Upper lobe of left lung (tissue), 6 donors: Measurements from ENCODE around the gene PARD3B. TPM values are rescaled to one million over a fixed set of nuclear protein-coding genes. Genes with fewer than 3 reads are reported as not detected.

Experiments used
- ATAC-seq, 2 donors: fragments of 200-7000 bp; cut with Tn5 transposase; one replicate each; pipeline ENCODE4 v1.9.1; 2022; ENCODE audit warnings: mild to moderate bottlenecking in 2 of 2, moderate library complexity in 2 of 2; ENCODE audit not compliant: low FRiP score in 2 of 2
- DNase-seq, 2 donors: peaks; one replicate each; pipeline ENCODE4 v3.0.0-alpha.2; 2019 to 2020
- H3K27ac ChIP-seq, 4 donors: fragments of 200-600 bp; sonication (generic); one replicate each; pipeline ENCODE4 v1.5.1; 2016 to 2019
- H3K27me3 ChIP-seq, 4 donors: fragments of 200-600 bp; sonication (generic); one replicate each; pipeline ENCODE4 v1.5.1; 2017 to 2019
- H3K36me3 ChIP-seq, 4 donors: fragments of 200-600 bp; sonication (generic); one replicate each; pipeline ENCODE4 v1.5.1; 2016 to 2019
- H3K4me1 ChIP-seq, 4 donors: fragments of 200-600 bp; sonication (generic); one replicate each; pipeline ENCODE4 v1.5.1; 2018 to 2019
- H3K4me3 ChIP-seq, 4 donors: fragments of 200-600 bp; sonication (generic); one replicate each; pipeline ENCODE4 v1.5.1; 2017 to 2019; ENCODE audit warnings: mild to moderate bottlenecking in 2 of 4, moderate library complexity in 1 of 4
- H3K9me3 ChIP-seq, 4 donors: fragments of 200-600 bp; sonication (generic); one replicate each; pipeline ENCODE4 v1.5.1; 2018 to 2019
- EP300 ChIP-seq, 4 donors: sonication (generic); formaldehyde crosslinking; IDR thresholded peaks; one replicate each; pipeline ENCODE4 v1.5.1; 2017; ENCODE audit warnings: antibody characterized with exemption in 4 of 4, control low read depth in 2 of 4
- POLR2A ChIP-seq, 4 donors: fragments of 450-650 bp; IDR thresholded peaks; one replicate each; pipeline ENCODE4 v1.5.1; 2016 to 2017; ENCODE audit warnings: antibody characterized with exemption in 4 of 4, mild to moderate bottlenecking in 2 of 4
- POLR2AphosphoS5 ChIP-seq, 2 donors: sonication (generic); formaldehyde crosslinking; IDR thresholded peaks; one replicate each; pipeline ENCODE4 v1.5.1; 2017; ENCODE audit warnings: antibody characterized with exemption in 2 of 2
- WGBS, 2 donors: methylation state at CpG; one replicate each; pipeline ENCODE4 v1.1.5; 2017 to 2018; 5-methylcytosine and 5-hydroxymethylcytosine counted together
- total RNA-seq, 6 donors: library from RNA; depleted of rRNA in 4 of 6; stranded (reverse); fragments of >200 nt in 4 of 6; gene quantifications; one replicate each; pipeline versions ENCODE4 v1.1.0 to v1.2.1, GENCODE V29; 2016 to 2021
- TF ChIP-seq, protein P1 (sequence below), 6 experiments: fragments of 450-650 bp in 4 of 6; fragments of 200-600 bp in 2 of 6; sonication (generic) in 2 of 6; IDR thresholded peaks; one replicate each; pipeline ENCODE4 v1.5.1; 2016 to 2019; ENCODE audit warnings: antibody characterized with exemption in 6 of 6
- donor health status: DM: no; HTN: no; CAD: no; lungs with moderate emphysema.
- donor health status: DM: no; HTN: yes; CAD: no; lungs with severe emphysema.

Gene PARD3B
- total RNA-seq, 6 donors from 2014 or later, result 17.8 to 44.9 (median 24.2) TPM

DNA sequence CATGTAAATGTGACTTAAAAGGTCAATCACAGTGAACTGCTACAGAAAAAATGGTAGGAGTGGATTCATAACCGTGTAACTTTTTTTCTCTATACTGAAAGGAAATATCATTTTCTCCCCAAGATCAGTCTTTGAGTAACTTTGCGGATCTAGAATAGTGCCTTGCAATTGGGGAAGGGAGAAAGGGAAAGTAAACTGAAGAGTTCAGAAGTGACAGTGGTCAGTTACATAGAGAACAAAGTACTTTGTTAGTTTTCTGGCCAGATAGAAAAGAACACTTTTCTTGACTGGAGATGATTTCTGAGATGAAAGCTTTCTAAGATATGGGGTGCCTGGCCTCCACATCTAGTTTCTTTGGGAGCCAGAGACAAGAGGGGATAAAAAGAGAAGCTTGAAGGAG, 26.6 kb downstream of the PARD3B start:
- TF ChIP-seq, protein P1, sequence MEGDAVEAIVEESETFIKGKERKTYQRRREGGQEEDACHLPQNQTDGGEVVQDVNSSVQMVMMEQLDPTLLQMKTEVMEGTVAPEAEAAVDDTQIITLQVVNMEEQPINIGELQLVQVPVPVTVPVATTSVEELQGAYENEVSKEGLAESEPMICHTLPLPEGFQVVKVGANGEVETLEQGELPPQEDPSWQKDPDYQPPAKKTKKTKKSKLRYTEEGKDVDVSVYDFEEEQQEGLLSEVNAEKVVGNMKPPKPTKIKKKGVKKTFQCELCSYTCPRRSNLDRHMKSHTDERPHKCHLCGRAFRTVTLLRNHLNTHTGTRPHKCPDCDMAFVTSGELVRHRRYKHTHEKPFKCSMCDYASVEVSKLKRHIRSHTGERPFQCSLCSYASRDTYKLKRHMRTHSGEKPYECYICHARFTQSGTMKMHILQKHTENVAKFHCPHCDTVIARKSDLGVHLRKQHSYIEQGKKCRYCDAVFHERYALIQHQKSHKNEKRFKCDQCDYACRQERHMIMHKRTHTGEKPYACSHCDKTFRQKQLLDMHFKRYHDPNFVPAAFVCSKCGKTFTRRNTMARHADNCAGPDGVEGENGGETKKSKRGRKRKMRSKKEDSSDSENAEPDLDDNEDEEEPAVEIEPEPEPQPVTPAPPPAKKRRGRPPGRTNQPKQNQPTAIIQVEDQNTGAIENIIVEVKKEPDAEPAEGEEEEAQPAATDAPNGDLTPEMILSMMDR (IDR thresholded peaks at IDR 0.05), result no peak
- TF ChIP-seq POLR2A (IDR thresholded peaks at IDR 0.05) (no peak), EP300 (IDR thresholded peaks at IDR 0.05) (no peak), POLR2AphosphoS5 (IDR thresholded peaks at IDR 0.05) (no peak)
- no peaks in the 10 kb centered on the region for H3K27me3 ChIP-seq
- no peak for ATAC-seq
- H3K36me3 ChIP-seq, result no peaks in the 10 kb centered on the region
- H3K27ac ChIP-seq, result no peak overlapping the region
- no peaks in the 10 kb centered on the region for H3K9me3 ChIP-seq
- WGBS, 2 donors, result 88 to 93% methylated on average over 2 of the region's 2 CpGs
- no peak for DNase-seq
- no peak overlapping the region for H3K4me3 ChIP-seq
- peaks cover 0 to 4% (median 0%) of the 10 kb centered on the region in 4 donors for H3K4me1 ChIP-seq

DNA sequence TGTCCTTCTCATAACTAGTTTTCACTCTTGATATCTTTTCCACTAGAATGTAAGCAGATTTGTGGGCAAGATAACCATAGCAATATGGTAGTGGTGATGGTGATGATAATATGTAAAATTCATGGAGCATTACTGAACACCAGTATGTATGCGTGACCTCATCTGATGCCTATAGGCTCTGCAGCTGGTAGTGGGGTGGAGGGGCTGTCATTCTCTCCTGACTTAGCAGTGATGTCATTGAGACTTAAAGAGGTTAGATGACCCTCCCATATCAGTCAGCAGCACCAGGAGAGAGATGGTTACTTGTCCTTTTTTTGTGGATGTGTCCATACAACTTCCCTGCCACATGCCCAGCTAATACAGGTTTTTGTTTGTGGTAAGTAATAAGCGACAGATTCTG, 27.9 kb downstream of the PARD3B start:
- 92 to 94% methylated on average over 2 of the region's 2 CpGs for WGBS, 2 donors
- no peaks in the 10 kb centered on the region for H3K36me3 ChIP-seq
- no peaks in the 10 kb centered on the region for H3K27me3 ChIP-seq
- peaks cover 0 to 4% (median 0%) of the 10 kb centered on the region in 4 donors for H3K4me1 ChIP-seq
- ATAC-seq (no peak), DNase-seq (no peak)
- no peak overlapping the region for H3K4me3 ChIP-seq
- no peak overlapping the region for H3K27ac ChIP-seq
- TF ChIP-seq POLR2A (IDR thresholded peaks at IDR 0.05), result no peak
- no peak for TF ChIP-seq EP300 (IDR thresholded peaks at IDR 0.05)
- TF ChIP-seq, protein P1 (IDR thresholded peaks at IDR 0.05), result no peak
- TF ChIP-seq POLR2AphosphoS5 (IDR thresholded peaks at IDR 0.05), result no peak
- no peaks in the 10 kb centered on the region for H3K9me3 ChIP-seq

DNA sequence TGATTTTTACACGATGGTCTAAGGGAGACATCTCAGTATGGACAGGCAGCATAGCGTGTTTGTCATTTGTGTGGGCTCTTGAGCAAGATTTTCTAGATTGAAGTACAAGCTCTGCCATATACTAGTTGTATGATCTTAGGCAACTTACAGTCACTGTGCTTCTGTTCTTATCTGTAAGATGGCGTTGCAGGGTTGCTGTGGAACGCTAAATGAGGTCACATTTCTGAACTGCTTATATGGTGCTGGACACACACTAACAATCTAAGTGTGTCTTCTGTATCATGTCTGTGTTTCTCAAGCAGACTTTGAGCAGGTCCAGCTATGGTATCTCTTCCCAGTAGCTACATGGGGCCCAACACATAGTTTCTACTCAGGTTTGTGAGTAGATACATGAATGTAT, 29.2 kb downstream of the PARD3B start:
- Histone ChIP-seq H3K27ac (no peak overlapping the region), H3K4me1 (peaks cover 0 to 4% (median 0%) of the 10 kb centered on the region in 4 donors), H3K4me3 (no peak overlapping the region), H3K9me3 (no peaks in the 10 kb centered on the region), H3K36me3 (no peaks in the 10 kb centered on the region), H3K27me3 (no peaks in the 10 kb centered on the region)
- WGBS, 2 donors, result 76 to 90% methylated on average over 4 of the region's 4 CpGs
- ATAC-seq (no peak), DNase-seq (no peak)
- TF ChIP-seq POLR2AphosphoS5 (IDR thresholded peaks at IDR 0.05) (no peak), EP300 (IDR thresholded peaks at IDR 0.05) (no peak), POLR2A (IDR thresholded peaks at IDR 0.05) (no peak)
- TF ChIP-seq, protein P1 (IDR thresholded peaks at IDR 0.05), result no peak

DNA sequence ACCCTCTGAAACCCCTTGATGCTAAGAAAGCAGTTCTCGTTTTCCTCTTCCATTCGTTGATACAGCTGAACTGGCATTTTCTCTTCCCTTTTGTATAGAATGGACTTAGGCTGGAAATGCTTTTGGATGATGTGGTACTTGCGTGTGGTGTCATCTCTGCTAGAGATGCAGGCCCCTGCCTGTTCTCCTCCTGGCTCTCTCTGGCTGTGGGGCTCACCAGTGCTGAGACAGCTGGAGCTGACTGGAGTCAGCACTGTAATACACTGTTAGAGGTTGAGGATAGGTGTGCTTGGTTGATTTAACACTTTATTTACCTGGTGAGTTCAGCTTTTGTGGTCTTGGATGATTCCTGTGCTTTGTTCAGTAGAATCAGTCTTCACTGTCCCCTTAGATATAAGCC, 30.2 kb downstream of the PARD3B start:
- Histone ChIP-seq H3K4me3 (no peak overlapping the region), H3K4me1 (peaks cover 0 to 4% (median 0%) of the 10 kb centered on the region in 4 donors), H3K36me3 (no peaks in the 10 kb centered on the region), H3K27me3 (no peaks in the 10 kb centered on the region), H3K9me3 (no peaks in the 10 kb centered on the region), H3K27ac (no peak overlapping the region)
- WGBS, 2 donors, result 88 to 97% methylated on average over 3 of the region's 3 CpGs
- TF ChIP-seq POLR2AphosphoS5 (IDR thresholded peaks at IDR 0.05) (no peak), EP300 (IDR thresholded peaks at IDR 0.05) (no peak)
- TF ChIP-seq, protein P1 (IDR thresholded peaks at IDR 0.05), result no peak
- ATAC-seq, result no peak
- DNase-seq, result no peak

DNA sequence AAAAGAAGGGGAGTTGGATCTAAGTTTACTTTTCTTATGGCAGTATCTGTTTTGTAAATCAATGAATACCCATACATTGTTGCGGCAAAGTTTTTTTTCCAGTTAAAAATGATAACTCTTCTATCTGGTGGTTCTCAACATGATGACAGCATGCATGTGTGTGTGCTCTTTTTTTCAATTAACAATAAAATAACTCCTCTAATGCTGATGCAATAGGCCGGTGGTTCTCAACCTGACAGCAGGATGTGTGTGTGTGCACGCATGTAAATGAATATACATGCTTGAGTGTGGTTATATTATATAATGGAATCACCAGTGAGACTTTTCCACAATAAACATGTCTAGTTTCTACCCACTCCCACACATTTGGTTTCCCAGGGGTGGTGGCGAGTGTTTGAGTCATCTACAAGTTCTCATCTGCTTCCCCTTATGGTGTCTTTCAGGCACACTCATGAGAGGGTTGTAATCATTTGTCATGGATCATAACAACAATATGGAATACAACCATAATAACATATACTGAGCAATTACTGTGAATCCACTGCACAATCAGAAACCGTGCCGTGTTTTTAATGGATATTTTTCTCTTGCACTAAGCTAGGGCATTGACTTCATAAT, 31.2 kb downstream of the PARD3B start:
- DNase-seq (no peak), ATAC-seq (no peak)
- WGBS, 2 donors, result 95% methylated on average over 6 of the region's 6 CpGs
- Histone ChIP-seq H3K4me3 (no peak overlapping the region), H3K27me3 (no peaks in the 10 kb centered on the region), H3K27ac (no peak overlapping the region), H3K36me3 (no peaks in the 10 kb centered on the region), H3K4me1 (peaks cover 0 to 4% (median 0%) of the 10 kb centered on the region in 4 donors), H3K9me3 (no peaks in the 10 kb centered on the region)
- TF ChIP-seq POLR2AphosphoS5 (IDR thresholded peaks at IDR 0.05) (no peak), EP300 (IDR thresholded peaks at IDR 0.05) (no peak), POLR2A (IDR thresholded peaks at IDR 0.05) (no peak)
- TF ChIP-seq, protein P1 (IDR thresholded peaks at IDR 0.05), result no peak
